MM.1S (cell line): ENCODE measurements around the gene UFD1.

Experiments used
- DNase-seq: peaks from one replicate; pipeline ENCODE4 v3.0.0-alpha.2; 2015
- H2AFZ ChIP-seq: fragments of 300-600 bp; sonication (generic); 2 replicates; pipeline ENCODE4 v1.6.0; 2016; ENCODE audit warnings: antibody characterized with exemption, low read length
- H3F3A ChIP-seq: fragments of 300-600 bp; sonication (generic); 2 replicates; pipeline ENCODE4 v1.6.1; 2016; ENCODE audit warnings: mild to moderate bottlenecking, antibody characterized with exemption, low read length, moderate library complexity, mixed read lengths; ENCODE audit not compliant: insufficient read depth
- H3K27ac ChIP-seq: fragments of 300-600 bp; sonication (generic); 2 replicates; pipeline ENCODE4 v1.5.1; 2016; ENCODE audit warnings: mild to moderate bottlenecking, low read length
- H3K27me3 ChIP-seq: fragments of 300-600 bp; sonication (generic); replicated peaks from 2 replicates; pipeline ENCODE4 v1.6.0; 2016; ENCODE audit warnings: low read length; ENCODE audit not compliant: insufficient read depth
- H3K36me3 ChIP-seq: fragments of 300-600 bp; sonication (generic); replicated peaks from 2 replicates; pipeline ENCODE4 v1.6.1; 2016; ENCODE audit warnings: mild to moderate bottlenecking, low read length, mixed read lengths; ENCODE audit not compliant: insufficient read depth
- H3K4me1 ChIP-seq: fragments of 300-600 bp; sonication (generic); 2 replicates; pipeline ENCODE4 v1.6.1; 2016; ENCODE audit warnings: low read length, mixed read lengths
- H3K4me2 ChIP-seq: fragments of 300-600 bp; sonication (generic); 2 replicates; pipeline ENCODE4 v1.6.0; 2016; ENCODE audit warnings: low read depth, low read length
- H3K4me3 ChIP-seq: fragments of 300-600 bp; sonication (generic); 2 replicates; pipeline ENCODE4 v1.5.1; 2016; ENCODE audit warnings: low read length, mixed read lengths
- H3K79me2 ChIP-seq: fragments of 300-600 bp; sonication (generic); 2 replicates; pipeline ENCODE4 v1.6.1; 2016; ENCODE audit warnings: mixed run types, low read length, mixed read lengths
- H3K9ac ChIP-seq: fragments of 300-600 bp; sonication (generic); 2 replicates; pipeline ENCODE4 v1.6.1; 2016; ENCODE audit warnings: low read length, mixed read lengths
- H3K9me2 ChIP-seq: fragments of 300-600 bp; sonication (generic); replicated peaks from 2 replicates; pipeline ENCODE4 v1.6.1; 2016; ENCODE audit warnings: mild to moderate bottlenecking, low read length, mixed read lengths; ENCODE audit not compliant: insufficient read depth
- H3K9me3 ChIP-seq: fragments of 300-600 bp; sonication (generic); replicated peaks from 2 replicates; pipeline ENCODE4 v1.6.1; 2016; ENCODE audit warnings: mild to moderate bottlenecking, low read length, mixed read lengths; ENCODE audit not compliant: insufficient read depth
- H4K20me1 ChIP-seq: fragments of 300-600 bp; sonication (generic); 2 replicates; pipeline ENCODE4 v1.6.1; 2016; ENCODE audit warnings: mild to moderate bottlenecking, low read length, moderate library complexity, mixed read lengths; ENCODE audit not compliant: insufficient read depth
- CTCF ChIP-seq: fragments of 300-600 bp; sonication (generic); IDR thresholded peaks from 2 replicates; pipeline ENCODE4 v1.5.1; 2016; ENCODE audit warnings: antibody characterized with exemption, low read length, mixed read lengths
- EZH2 ChIP-seq: fragments of 300-600 bp; sonication (generic); optimal IDR thresholded peaks from 2 replicates; pipeline ENCODE3; 2017; ENCODE audit warnings: low read depth, mild to moderate bottlenecking, antibody characterized with exemption, low read length, mixed read lengths
- EZH2phosphoT487 ChIP-seq: fragments of 300-600 bp; sonication (generic); IDR thresholded peaks from 2 replicates; pipeline ENCODE4 v1.6.1; 2018; ENCODE audit warnings: antibody characterized with exemption, low read length

Gene UFD1

GRCh38 chr22:19503869-19504268, 24.9 kb upstream of the UFD1 start:
- Histone ChIP-seq H4K20me1 (no peaks in the 10 kb centered on the region), H3F3A (no peaks in the 10 kb centered on the region), H2AFZ (no peak overlapping the region), H3K4me1 (no peaks in the 10 kb centered on the region), H3K9me3 (no peaks in the 10 kb centered on the region), H3K4me3 (no peak overlapping the region), H3K27ac (no peak overlapping the region), H3K79me2 (no peaks in the 10 kb centered on the region), H3K4me2 (no peak overlapping the region), H3K9ac (no peak overlapping the region), H3K9me2 (no peaks in the 10 kb centered on the region), H3K27me3 (no peaks in the 10 kb centered on the region), H3K36me3 (no peaks in the 10 kb centered on the region)
- TF ChIP-seq CTCF (no peak), EZH2 (no peak), EZH2phosphoT487 (no peak)
- DNase-seq: no peak

- no peak overlapping the region for H3K4me3 ChIP-seq
- no peak for TF ChIP-seq EZH2phosphoT487
- no peak for TF ChIP-seq CTCF
- no peak for TF ChIP-seq EZH2
- no peaks in the 10 kb centered on the region for H4K20me1 ChIP-seq
- no peak for DNase-seq
- H2AFZ ChIP-seq: no peak overlapping the region
- no peaks in the 10 kb centered on the region for H3K9me2 ChIP-seq
- H3K36me3 ChIP-seq: no peaks in the 10 kb centered on the region
- H3K9ac ChIP-seq: no peak overlapping the region
- H3K4me2 ChIP-seq: no peak overlapping the region
- no peaks in the 10 kb centered on the region for H3K79me2 ChIP-seq
- no peaks in the 10 kb centered on the region for H3K27me3 ChIP-seq
- no peaks in the 10 kb centered on the region for H3K9me3 ChIP-seq
- H3F3A ChIP-seq: no peaks in the 10 kb centered on the region
- no peak overlapping the region for H3K27ac ChIP-seq
- H3K4me1 ChIP-seq: no peaks in the 10 kb centered on the region
Measured at GRCh38 chr22:19503367-19503766, 24.4 kb upstream of the UFD1 start.

GRCh38 chr22:19501897-19502447, 23.0 kb upstream of the UFD1 start:
- no peaks in the 10 kb centered on the region for H3K4me1 ChIP-seq

More at GRCh38 chr22:19501897-19502447, 23.0 kb upstream of the UFD1 start:
- no peak for DNase-seq
- no peaks in the 10 kb centered on the region for H3K9me3 ChIP-seq
- no peaks in the 10 kb centered on the region for H3K9me2 ChIP-seq
- H4K20me1 ChIP-seq: no peaks in the 10 kb centered on the region
- H3F3A ChIP-seq: no peaks in the 10 kb centered on the region
- H3K9ac ChIP-seq: no peak overlapping the region
- H3K4me2 ChIP-seq: no peak overlapping the region
- H3K79me2 ChIP-seq: no peaks in the 10 kb centered on the region
- H3K27ac ChIP-seq: no peak overlapping the region
- no peak overlapping the region for H3K4me3 ChIP-seq
- no peaks in the 10 kb centered on the region for H3K27me3 ChIP-seq
- no peaks in the 10 kb centered on the region for H3K36me3 ChIP-seq
- no peak overlapping the region for H2AFZ ChIP-seq
- no peak for TF ChIP-seq EZH2
- TF ChIP-seq CTCF: no peak
- TF ChIP-seq EZH2phosphoT487: no peak
